ENCODE data around the gene CDH4.

- TF ChIP-seq POLR2AphosphoS5 (IDR thresholded peaks at IDR 0.05; ENCODE audit: low read depth, low read length) (no peak), REST (IDR thresholded peaks at IDR 0.05; ENCODE audit: insufficient read depth in 1 of 2, low read depth in 2 of 2, low read length in 2 of 2) (no peak)
These were observed 195.9 kb downstream of the CDH4 start for GRCh38 chr20:61447952-61448351.

Data from PFSK-1 (cell line).